CD4-positive, CD25-positive, alpha-beta regulatory T cell (primary cell): ENCODE results near the gene STK32C. TPM values are rescaled to one million over a fixed set of nuclear protein-coding genes. Genes with fewer than 3 reads are reported as not detected.

Experiments
- ATAC-seq, 2 donors: fragments of 150-1000 bp; cut with Tn5 transposase; one replicate each; pipeline ENCODE4 v1.10.0; 2021; ENCODE audit warnings: low read depth in 2 of 2, moderate number of reproducible peaks in 2 of 2, moderate library complexity in 1 of 2
- DNase-seq, 3 donors: peaks; one replicate each; pipeline versions ENCODE4 v3.0.0 to v3.0.0-alpha.2; 2012 to 2022; ENCODE audit warnings: mixed read lengths in 1 of 3
- H3K27ac ChIP-seq: one replicate; pipeline ENCODE4 v1.7.0; 2013; ENCODE audit warnings: mild to moderate bottlenecking, low read length; ENCODE audit not compliant: insufficient read depth, poor library complexity, severe bottlenecking
- H3K27me3 ChIP-seq: one replicate; pipeline ENCODE4 v1.7.0; 2013; ENCODE audit warnings: low read length; ENCODE audit not compliant: control insufficient read depth, insufficient read depth
- H3K36me3 ChIP-seq: one replicate; pipeline ENCODE4 v1.7.0; 2013; ENCODE audit warnings: mild to moderate bottlenecking, low read length, moderate library complexity; ENCODE audit not compliant: control insufficient read depth, insufficient read depth
- H3K4me1 ChIP-seq: 2 replicates; pipeline ENCODE4 v1.7.0; 2013; ENCODE audit warnings: mild to moderate bottlenecking, low read length; ENCODE audit not compliant: insufficient read depth, control insufficient read depth, poor library complexity, severe bottlenecking
- H3K4me3 ChIP-seq: one replicate; pipeline ENCODE4 v1.7.0; 2013; ENCODE audit warnings: low read depth, mild to moderate bottlenecking, low read length, moderate library complexity
- H3K9me3 ChIP-seq, 2 experiments: 1 replicate in 1 of 2; 2 replicates in 1 of 2; pipeline ENCODE4 v1.7.0; 2013; ENCODE audit warnings: low read length in 2 of 2, mild to moderate bottlenecking in 1 of 2, moderate library complexity in 1 of 2; ENCODE audit not compliant: control insufficient read depth in 2 of 2
- H3K27ac Mint-ChIP-seq, 3 donors: one replicate each; pipeline ENCODE4 v1.8.0; 2020 to 2022; ENCODE audit warnings: mild to moderate bottlenecking in 3 of 3, mixed read lengths in 3 of 3, moderate library complexity in 2 of 3
- H3K27me3 Mint-ChIP-seq: one replicate; pipeline ENCODE4 v1.8.0; 2022; ENCODE audit warnings: mild to moderate bottlenecking, mixed read lengths
- H3K36me3 Mint-ChIP-seq: one replicate; pipeline ENCODE4 v1.8.0; 2020; ENCODE audit warnings: mixed read lengths
- H3K4me1 Mint-ChIP-seq, 4 donors: one replicate each; pipeline ENCODE4 v1.8.0; 2020 to 2022; ENCODE audit warnings: mixed read lengths in 4 of 4, mild to moderate bottlenecking in 1 of 4
- H3K4me3 Mint-ChIP-seq, 4 donors: one replicate each; pipeline ENCODE4 v1.8.0; 2020 to 2022; ENCODE audit warnings: mild to moderate bottlenecking in 4 of 4, mixed read lengths in 4 of 4, moderate library complexity in 3 of 4
- H3K9me3 Mint-ChIP-seq, 7 donors: one replicate each; pipeline ENCODE4 v1.8.0; 2020 to 2022; ENCODE audit warnings: mixed read lengths in 7 of 7, mild to moderate bottlenecking in 3 of 7, moderate library complexity in 2 of 7
- polyA plus RNA-seq, 4 donors: library from polyadenylated mRNA; unstranded; fragments of 300-500 nt; fragmentation: Illumina TruSeq; gene quantifications; one replicate each; pipeline ENCODE4 v1.2.3, GENCODE V29; 2021
- total RNA-seq: library from RNA; stranded (reverse); gene quantifications from one replicate; pipeline ENCODE4 v1.2.3, GENCODE V29; 2022

The STK32C gene
- total and polyA plus RNA-seq, 5 donors from 2014 or later = 3.5 to 7.0 (median 6.6) TPM

GRCh38 chr10:132274986-132275385 is 32.8 kb downstream of the STK32C start:
- no peaks in the 10 kb centered on the region for H3K27me3 ChIP-seq
- H3K4me3 ChIP-seq = no peak overlapping the region
- H3K9me3 ChIP-seq = no peaks in the 10 kb centered on the region
- no peak overlapping the region for H3K27ac ChIP-seq
- no peaks in the 10 kb centered on the region for H3K4me1 ChIP-seq
- H3K4me1 Mint-ChIP-seq = peaks cover 0 to 4% (median 0%) of the 10 kb centered on the region in 4 donors
- H3K4me3 Mint-ChIP-seq = no peak overlapping the region
- no peaks in the 10 kb centered on the region for H3K27me3 Mint-ChIP-seq
- peaks cover 6% of the 10 kb centered on the region for H3K36me3 Mint-ChIP-seq
- DNase-seq (no peak), ATAC-seq (no peak)
- no peak overlapping the region for H3K27ac Mint-ChIP-seq
- H3K9me3 Mint-ChIP-seq = no peaks in the 10 kb centered on the region
- H3K36me3 ChIP-seq = no peaks in the 10 kb centered on the region

- Histone ChIP-seq H3K4me1 (no peaks in the 10 kb centered on the region), H3K27ac (no peak overlapping the region), H3K27me3 (no peaks in the 10 kb centered on the region), H3K4me3 (no peak overlapping the region), H3K9me3 (no peaks in the 10 kb centered on the region), H3K36me3 (no peaks in the 10 kb centered on the region)
- no peak overlapping the region for H3K27ac Mint-ChIP-seq
- no peaks in the 10 kb centered on the region for H3K9me3 Mint-ChIP-seq
- H3K4me1 Mint-ChIP-seq = peaks cover 0 to 3% (median 0%) of the 10 kb centered on the region in 4 donors
- no peak overlapping the region for H3K4me3 Mint-ChIP-seq
- no peaks in the 10 kb centered on the region for H3K27me3 Mint-ChIP-seq
- H3K36me3 Mint-ChIP-seq = peaks cover 6% of the 10 kb centered on the region
- ATAC-seq = no peak
- DNase-seq = no peak
Observed at GRCh38 chr10:132274581-132274980, 33.2 kb downstream of the STK32C start.

- Mint-ChIP-seq H3K36me3 (peaks cover 6% of the 10 kb centered on the region), H3K4me1 (peaks cover 0 to 2% (median 0%) of the 10 kb centered on the region in 4 donors), H3K27me3 (no peaks in the 10 kb centered on the region), H3K4me3 (no peak overlapping the region), H3K27ac (peak overlapping the region in 1 of 3 donors; percentile 7), H3K9me3 (no peaks in the 10 kb centered on the region)
- DNase-seq (no peak), ATAC-seq (no peak)
- H3K36me3 ChIP-seq = no peaks in the 10 kb centered on the region
- no peaks in the 10 kb centered on the region for H3K4me1 ChIP-seq
- no peak overlapping the region for H3K27ac ChIP-seq
- H3K4me3 ChIP-seq = no peak overlapping the region
- H3K27me3 ChIP-seq = no peaks in the 10 kb centered on the region
- H3K9me3 ChIP-seq = no peaks in the 10 kb centered on the region
Observed at GRCh38 chr10:132273966-132274365, 33.8 kb downstream of the STK32C start.

- Mint-ChIP-seq H3K4me3 (no peak overlapping the region), H3K9me3 (no peaks in the 10 kb centered on the region), H3K4me1 (peaks cover 0 to 3% (median under 1%) of the 10 kb centered on the region in 4 donors), H3K36me3 (peaks cover 6% of the 10 kb centered on the region), H3K27ac (peak overlapping the region in 2 of 3 donors; percentile 7 to 25), H3K27me3 (no peaks in the 10 kb centered on the region)
- Histone ChIP-seq H3K27ac (no peak overlapping the region), H3K4me1 (no peaks in the 10 kb centered on the region), H3K27me3 (no peaks in the 10 kb centered on the region), H3K9me3 (no peaks in the 10 kb centered on the region), H3K36me3 (no peaks in the 10 kb centered on the region), H3K4me3 (no peak overlapping the region)
- no peak for DNase-seq
- no peak for ATAC-seq
Observed at GRCh38 chr10:132273304-132273944, 34.3 kb downstream of the STK32C start.

GRCh38 chr10:132272231-132272971 is 35.3 kb downstream of the STK32C start:
- ATAC-seq (no peak), DNase-seq (no peak)
- no peaks in the 10 kb centered on the region for H3K27me3 ChIP-seq
- Mint-ChIP-seq H3K4me1 (peaks cover 0 to 3% (median under 1%) of the 10 kb centered on the region in 4 donors), H3K9me3 (peaks cover 0 to 1% (median 0%) of the 10 kb centered on the region in 7 donors), H3K36me3 (peaks cover 6% of the 10 kb centered on the region), H3K27ac (peak overlapping the region in 1 of 3 donors; percentile 21), H3K4me3 (no peak overlapping the region), H3K27me3 (no peaks in the 10 kb centered on the region)
- no peaks in the 10 kb centered on the region for H3K9me3 ChIP-seq
- H3K4me3 ChIP-seq = no peak overlapping the region
- no peak overlapping the region for H3K27ac ChIP-seq
- H3K36me3 ChIP-seq = no peaks in the 10 kb centered on the region
- H3K4me1 ChIP-seq = no peaks in the 10 kb centered on the region

GRCh38 chr10:132271458-132272230 is 36.1 kb downstream of the STK32C start:
- no peaks in the 10 kb centered on the region for H3K27me3 ChIP-seq
- no peak overlapping the region for H3K4me3 ChIP-seq
- peaks cover 6% of the 10 kb centered on the region for H3K36me3 Mint-ChIP-seq
- H3K9me3 ChIP-seq = no peaks in the 10 kb centered on the region
- no peaks in the 10 kb centered on the region for H3K27me3 Mint-ChIP-seq
- peaks cover 0 to 3% (median 0%) of the 10 kb centered on the region in 7 donors for H3K9me3 Mint-ChIP-seq
- no peaks in the 10 kb centered on the region for H3K4me1 ChIP-seq
- no peak overlapping the region for H3K27ac ChIP-seq
- ATAC-seq (no peak), DNase-seq (no peak)
- H3K4me1 Mint-ChIP-seq = peaks cover 0 to 3% (median 1%) of the 10 kb centered on the region in 4 donors
- no peak overlapping the region for H3K4me3 Mint-ChIP-seq
- no peaks in the 10 kb centered on the region for H3K36me3 ChIP-seq
- H3K27ac Mint-ChIP-seq = no peak overlapping the region

GRCh38 chr10:132270721-132271457 is 36.9 kb downstream of the STK32C start:
- Histone ChIP-seq H3K4me1 (no peaks in the 10 kb centered on the region), H3K27ac (no peak overlapping the region), H3K4me3 (no peak overlapping the region), H3K27me3 (no peaks in the 10 kb centered on the region), H3K9me3 (no peaks in the 10 kb centered on the region), H3K36me3 (no peaks in the 10 kb centered on the region)
- Mint-ChIP-seq H3K36me3 (peaks cover 6% of the 10 kb centered on the region), H3K4me1 (peaks cover 0 to 9% (median 4%) of the 10 kb centered on the region in 4 donors), H3K27me3 (no peaks in the 10 kb centered on the region), H3K27ac (no peak overlapping the region), H3K9me3 (peaks cover 0 to 3% (median 0%) of the 10 kb centered on the region in 7 donors), H3K4me3 (no peak overlapping the region)
- DNase-seq (no peak), ATAC-seq (no peak)
